HCT116 (cell line): Measurements from ENCODE around the gene GCNT1.
"Not testable (repeated sequence)": the region's sequence is repeated elsewhere in the genome, so short reads cannot be mapped to it uniquely, and the experiment has no call there.

Experiments
- CEBPB ChIP-seq: IDR thresholded peaks from 2 replicates; pipeline ENCODE4 v1.6.1; 2012; ENCODE audit warnings: low read depth
- EZH2 ChIP-seq: fragments of 200-600 bp; sonication (generic); IDR thresholded peaks from 2 replicates; pipeline ENCODE4 v1.6.1; 2017; ENCODE audit warnings: antibody characterized with exemption, mixed run types
- EZH2phosphoT487 ChIP-seq: fragments of 200-600 bp; IDR thresholded peaks from 2 replicates; pipeline ENCODE4 v1.6.1; 2018; ENCODE audit warnings: antibody characterized with exemption, borderline replicate concordance
- FOSL1 ChIP-seq: IDR thresholded peaks from 2 replicates; pipeline ENCODE4 v1.6.1; 2012; ENCODE audit warnings: low read depth
- JUND ChIP-seq: IDR thresholded peaks from 2 replicates; pipeline ENCODE4 v1.6.1; 2012
- POLR2A ChIP-seq: IDR thresholded peaks from 2 replicates; pipeline ENCODE4 v1.7.0; 2011; ENCODE audit warnings: borderline replicate concordance; ENCODE audit not compliant: insufficient read depth, insufficient read length; ENCODE audit errors: extremely low read depth
- POLR2AphosphoS5 ChIP-seq: IDR thresholded peaks from 2 replicates; pipeline ENCODE4 v1.6.1; 2011; ENCODE audit warnings: mild to moderate bottlenecking, low read depth, low read length, moderate library complexity
- RAD21 ChIP-seq: IDR thresholded peaks from 2 replicates; pipeline ENCODE4 v1.6.1; 2012; ENCODE audit warnings: low read depth, mild to moderate bottlenecking
- SIN3A ChIP-seq: IDR thresholded peaks from 2 replicates; pipeline ENCODE4 v1.6.1; 2012; ENCODE audit warnings: low read depth
- YY1 ChIP-seq: IDR thresholded peaks from 2 replicates; pipeline ENCODE4 v1.6.1; 2011; ENCODE audit warnings: low read length, low read depth, moderate library complexity, mild to moderate bottlenecking; ENCODE audit not compliant: insufficient replicate concordance; ENCODE audit errors: extremely low read depth
- ZNF274 ChIP-seq: fragments of 200-500 bp; sonication (Bioruptor generic); IDR thresholded peaks from 2 replicates; pipeline ENCODE4 v1.6.1; 2014; ENCODE audit warnings: mild to moderate bottlenecking, low read depth, low read length, inconsistent platforms
- TF ChIP-seq, protein P1 (sequence below), 3 experiments: fragments of 200-600 bp in 1 of 3; sonication (generic) in 1 of 3; IDR thresholded peaks in 2 of 3; conservative IDR thresholded peaks in 1 of 3; 2 replicates each; pipeline ENCODE4 v1.5.1; 2012 to 2017; ENCODE audit warnings: low read depth in 2 of 3, low read length in 2 of 3, antibody characterized with exemption in 1 of 3, borderline replicate concordance in 1 of 3, control low read depth in 1 of 3, mild to moderate bottlenecking in 1 of 3, mixed read lengths in 1 of 3, mixed run types in 1 of 3, moderate library complexity in 1 of 3; ENCODE audit not compliant: insufficient read depth in 1 of 3
- TF ChIP-seq, protein P2 (sequence below): IDR thresholded peaks from 2 replicates; pipeline ENCODE4 v1.6.1; 2012; ENCODE audit warnings: low read depth
- TF ChIP-seq, protein P3 (sequence below): IDR thresholded peaks from 2 replicates; pipeline ENCODE4 v1.6.1; 2012

DNA sequence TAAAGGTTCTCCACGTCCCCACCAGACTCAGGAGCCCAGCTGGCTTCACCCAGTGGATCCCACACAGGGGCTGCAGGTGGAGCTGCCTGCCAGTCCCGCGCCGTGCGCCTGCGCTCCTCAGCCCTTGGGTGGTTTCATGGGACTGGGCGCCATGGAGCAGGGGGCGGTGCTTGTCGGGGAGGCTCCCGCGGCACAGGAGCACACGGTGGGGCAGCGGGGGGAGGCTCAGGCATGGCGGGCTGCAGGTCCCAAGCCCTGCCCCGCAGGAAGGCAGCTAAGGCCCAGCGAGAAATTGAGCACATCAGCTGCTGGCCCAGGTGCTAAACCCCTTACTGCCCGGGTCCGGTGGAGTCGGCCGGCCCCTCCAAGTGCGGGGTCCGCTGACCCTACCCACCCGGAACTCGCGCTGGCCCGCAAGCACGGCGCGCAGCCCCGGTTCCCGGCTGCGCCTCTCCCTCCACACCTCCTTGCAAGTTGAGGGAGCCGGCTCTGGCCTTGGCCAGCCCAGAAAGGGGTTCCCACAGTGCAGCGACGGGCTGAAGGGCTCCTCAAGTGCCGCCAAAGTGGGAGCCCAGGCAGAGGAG is 64.7 kb downstream of the GCNT1 start:
- TF ChIP-seq, protein P1, sequence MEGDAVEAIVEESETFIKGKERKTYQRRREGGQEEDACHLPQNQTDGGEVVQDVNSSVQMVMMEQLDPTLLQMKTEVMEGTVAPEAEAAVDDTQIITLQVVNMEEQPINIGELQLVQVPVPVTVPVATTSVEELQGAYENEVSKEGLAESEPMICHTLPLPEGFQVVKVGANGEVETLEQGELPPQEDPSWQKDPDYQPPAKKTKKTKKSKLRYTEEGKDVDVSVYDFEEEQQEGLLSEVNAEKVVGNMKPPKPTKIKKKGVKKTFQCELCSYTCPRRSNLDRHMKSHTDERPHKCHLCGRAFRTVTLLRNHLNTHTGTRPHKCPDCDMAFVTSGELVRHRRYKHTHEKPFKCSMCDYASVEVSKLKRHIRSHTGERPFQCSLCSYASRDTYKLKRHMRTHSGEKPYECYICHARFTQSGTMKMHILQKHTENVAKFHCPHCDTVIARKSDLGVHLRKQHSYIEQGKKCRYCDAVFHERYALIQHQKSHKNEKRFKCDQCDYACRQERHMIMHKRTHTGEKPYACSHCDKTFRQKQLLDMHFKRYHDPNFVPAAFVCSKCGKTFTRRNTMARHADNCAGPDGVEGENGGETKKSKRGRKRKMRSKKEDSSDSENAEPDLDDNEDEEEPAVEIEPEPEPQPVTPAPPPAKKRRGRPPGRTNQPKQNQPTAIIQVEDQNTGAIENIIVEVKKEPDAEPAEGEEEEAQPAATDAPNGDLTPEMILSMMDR (IDR thresholded peaks at IDR 0.05 in 2 of 3, conservative IDR thresholded peaks at IDR 0.05 in 1 of 3; ENCODE audit: borderline replicate concordance in 1 of 3, insufficient read depth in 1 of 3, low read depth in 2 of 3, low read length in 2 of 3), result not testable (repeated sequence)
- TF ChIP-seq JUND, RAD21, POLR2A, ZNF274, YY1, EZH2phosphoT487, CEBPB, POLR2AphosphoS5, SIN3A, FOSL1, EZH2: not testable (repeated sequence)
- TF ChIP-seq, protein P2, sequence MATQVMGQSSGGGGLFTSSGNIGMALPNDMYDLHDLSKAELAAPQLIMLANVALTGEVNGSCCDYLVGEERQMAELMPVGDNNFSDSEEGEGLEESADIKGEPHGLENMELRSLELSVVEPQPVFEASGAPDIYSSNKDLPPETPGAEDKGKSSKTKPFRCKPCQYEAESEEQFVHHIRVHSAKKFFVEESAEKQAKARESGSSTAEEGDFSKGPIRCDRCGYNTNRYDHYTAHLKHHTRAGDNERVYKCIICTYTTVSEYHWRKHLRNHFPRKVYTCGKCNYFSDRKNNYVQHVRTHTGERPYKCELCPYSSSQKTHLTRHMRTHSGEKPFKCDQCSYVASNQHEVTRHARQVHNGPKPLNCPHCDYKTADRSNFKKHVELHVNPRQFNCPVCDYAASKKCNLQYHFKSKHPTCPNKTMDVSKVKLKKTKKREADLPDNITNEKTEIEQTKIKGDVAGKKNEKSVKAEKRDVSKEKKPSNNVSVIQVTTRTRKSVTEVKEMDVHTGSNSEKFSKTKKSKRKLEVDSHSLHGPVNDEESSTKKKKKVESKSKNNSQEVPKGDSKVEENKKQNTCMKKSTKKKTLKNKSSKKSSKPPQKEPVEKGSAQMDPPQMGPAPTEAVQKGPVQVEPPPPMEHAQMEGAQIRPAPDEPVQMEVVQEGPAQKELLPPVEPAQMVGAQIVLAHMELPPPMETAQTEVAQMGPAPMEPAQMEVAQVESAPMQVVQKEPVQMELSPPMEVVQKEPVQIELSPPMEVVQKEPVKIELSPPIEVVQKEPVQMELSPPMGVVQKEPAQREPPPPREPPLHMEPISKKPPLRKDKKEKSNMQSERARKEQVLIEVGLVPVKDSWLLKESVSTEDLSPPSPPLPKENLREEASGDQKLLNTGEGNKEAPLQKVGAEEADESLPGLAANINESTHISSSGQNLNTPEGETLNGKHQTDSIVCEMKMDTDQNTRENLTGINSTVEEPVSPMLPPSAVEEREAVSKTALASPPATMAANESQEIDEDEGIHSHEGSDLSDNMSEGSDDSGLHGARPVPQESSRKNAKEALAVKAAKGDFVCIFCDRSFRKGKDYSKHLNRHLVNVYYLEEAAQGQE, result not testable (repeated sequence)
- TF ChIP-seq, protein P3, sequence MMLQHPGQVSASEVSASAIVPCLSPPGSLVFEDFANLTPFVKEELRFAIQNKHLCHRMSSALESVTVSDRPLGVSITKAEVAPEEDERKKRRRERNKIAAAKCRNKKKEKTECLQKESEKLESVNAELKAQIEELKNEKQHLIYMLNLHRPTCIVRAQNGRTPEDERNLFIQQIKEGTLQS, result not testable (repeated sequence)
